Colonic mucosa (tissue), 4 donors: ENCODE measurements around the gene AREG. TPM values are rescaled to one million over a fixed set of nuclear protein-coding genes. Genes with fewer than 3 reads are reported as not detected.

Experiments used
- DNase-seq: peaks from one replicate; pipeline ENCODE4 v3.0.0-alpha.2; 2020
- H3K27ac ChIP-seq: fragments of 200-600 bp; one replicate; pipeline ENCODE4 v1.8.0; 2021
- H3K27me3 ChIP-seq: fragments of 200-600 bp; one replicate; pipeline ENCODE4 v1.8.0; 2021
- H3K36me3 ChIP-seq: fragments of 200-600 bp; one replicate; pipeline ENCODE4 v1.8.0; 2021
- H3K4me1 ChIP-seq: fragments of 200-600 bp; one replicate; pipeline ENCODE4 v1.8.0; 2021; ENCODE audit warnings: mild to moderate bottlenecking
- H3K4me3 ChIP-seq: fragments of 200-600 bp; one replicate; pipeline ENCODE4 v1.8.0; 2021
- H3K9ac ChIP-seq, 2 donors: one replicate each; pipeline ENCODE4 v1.7.0; 2013; ENCODE audit warnings: control low read depth in 2 of 2, low read depth in 2 of 2, low read length in 2 of 2
- H3K9me3 ChIP-seq: fragments of 200-600 bp; one replicate; pipeline ENCODE4 v1.8.0; 2021
- intact Hi-C: fragments of 100-400 bp; cut with DNase I; formaldehyde crosslinking; loops from one replicate; pipeline ENCODE4 v1.14.1; 2022
- total RNA-seq, 2 donors: library from RNA; stranded (reverse); fragmentation: NEBNext Ultra II Directional in 1 of 2; extraction: Animal tissue kit (Norgen Biotek cat#: 25700) in 1 of 2; gene quantifications; one replicate each; pipeline ENCODE4 v1.2.1, GENCODE V29; 2021
- TF ChIP-seq, protein P1 (sequence below): fragments of 200-600 bp; IDR thresholded peaks from one replicate; pipeline ENCODE4 v1.8.0; 2022; ENCODE audit warnings: antibody characterized with exemption, mild to moderate bottlenecking
- donor health status: healthy.
- donor health status: DM: no; HTN: no; CAD: no.
- donor health status: DM: no; HTN: no; CAD: no.

AREG gene
- total RNA-seq, 2 donors from 2014 or later: 13.4 to 21.7 TPM

DNA sequence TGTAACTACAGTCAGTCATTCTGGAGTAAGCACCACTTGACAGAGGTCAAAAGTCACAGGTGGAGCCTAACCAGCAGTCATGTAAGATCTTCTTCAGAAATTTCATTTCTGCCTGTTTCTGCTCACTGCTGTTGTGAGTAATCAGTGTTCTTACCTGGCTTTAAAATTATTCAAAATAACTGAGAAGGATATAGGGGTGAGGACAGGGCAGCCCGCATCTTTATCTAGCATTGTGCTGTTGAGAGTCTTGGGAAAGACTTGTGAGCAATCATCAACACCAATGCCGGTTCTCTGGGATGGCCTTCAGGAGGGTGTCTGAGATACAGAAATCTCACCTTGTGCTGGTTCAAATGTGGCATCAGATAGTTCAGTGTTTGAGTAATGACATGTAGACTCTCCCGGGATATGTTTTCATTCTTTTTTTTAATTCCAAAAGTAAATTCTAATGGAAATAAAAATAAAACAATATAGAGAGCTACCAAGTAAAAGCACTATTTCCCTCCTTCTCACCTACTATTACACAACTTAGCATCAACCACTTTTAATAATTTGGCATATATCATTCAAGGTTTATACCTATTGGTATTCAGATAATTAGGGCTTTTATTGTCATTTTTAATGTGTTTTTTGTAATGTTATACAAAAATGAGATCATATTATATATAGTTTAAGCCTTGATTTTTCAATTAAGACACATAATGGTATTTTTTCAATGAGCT lies 37.1 kb downstream of the AREG start:
- no peak overlapping the region for H3K4me3 ChIP-seq
- H3K36me3 ChIP-seq: no peaks in the 10 kb centered on the region
- intact Hi-C loops: no loop called here
- no peak for DNase-seq
- no peaks in the 10 kb centered on the region for H3K9me3 ChIP-seq
- no peaks in the 10 kb centered on the region for H3K4me1 ChIP-seq
- TF ChIP-seq, protein P1, sequence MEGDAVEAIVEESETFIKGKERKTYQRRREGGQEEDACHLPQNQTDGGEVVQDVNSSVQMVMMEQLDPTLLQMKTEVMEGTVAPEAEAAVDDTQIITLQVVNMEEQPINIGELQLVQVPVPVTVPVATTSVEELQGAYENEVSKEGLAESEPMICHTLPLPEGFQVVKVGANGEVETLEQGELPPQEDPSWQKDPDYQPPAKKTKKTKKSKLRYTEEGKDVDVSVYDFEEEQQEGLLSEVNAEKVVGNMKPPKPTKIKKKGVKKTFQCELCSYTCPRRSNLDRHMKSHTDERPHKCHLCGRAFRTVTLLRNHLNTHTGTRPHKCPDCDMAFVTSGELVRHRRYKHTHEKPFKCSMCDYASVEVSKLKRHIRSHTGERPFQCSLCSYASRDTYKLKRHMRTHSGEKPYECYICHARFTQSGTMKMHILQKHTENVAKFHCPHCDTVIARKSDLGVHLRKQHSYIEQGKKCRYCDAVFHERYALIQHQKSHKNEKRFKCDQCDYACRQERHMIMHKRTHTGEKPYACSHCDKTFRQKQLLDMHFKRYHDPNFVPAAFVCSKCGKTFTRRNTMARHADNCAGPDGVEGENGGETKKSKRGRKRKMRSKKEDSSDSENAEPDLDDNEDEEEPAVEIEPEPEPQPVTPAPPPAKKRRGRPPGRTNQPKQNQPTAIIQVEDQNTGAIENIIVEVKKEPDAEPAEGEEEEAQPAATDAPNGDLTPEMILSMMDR: no peak
- H3K9ac ChIP-seq: no peak overlapping the region
- H3K27me3 ChIP-seq: no peaks in the 10 kb centered on the region
- H3K27ac ChIP-seq: no peak overlapping the region

DNA sequence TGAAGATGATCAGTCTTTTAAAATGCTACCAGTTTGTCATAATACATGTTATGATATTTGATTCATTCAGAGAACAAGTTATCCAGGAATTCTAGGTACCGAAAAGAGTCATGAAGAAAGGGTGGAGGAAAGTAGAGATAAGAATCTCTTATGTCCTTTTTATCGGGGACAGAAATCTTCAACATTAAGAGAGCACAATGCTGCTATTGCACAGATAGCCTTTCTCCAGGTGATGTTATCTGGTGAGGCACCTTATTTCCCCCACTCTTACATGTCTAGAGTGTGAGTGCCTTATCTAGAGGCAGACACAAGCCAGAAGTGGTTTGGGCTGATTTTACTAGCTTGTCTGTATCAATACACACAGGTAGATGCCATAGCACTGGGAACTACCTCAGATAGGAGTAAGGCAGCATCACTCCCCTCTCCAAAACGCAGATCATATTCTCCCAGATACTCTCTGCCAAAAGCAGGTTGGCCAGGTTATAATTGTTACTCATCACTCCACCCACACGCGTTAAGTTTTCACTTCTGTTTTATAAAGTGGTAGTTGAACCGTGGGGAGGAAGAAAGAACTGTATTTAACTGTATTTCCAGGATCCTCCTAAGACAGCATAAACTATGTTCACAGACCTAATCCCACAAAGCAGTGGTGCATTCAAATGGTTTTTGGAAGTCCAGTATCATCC lies 38.4 kb downstream of the AREG start:
- intact Hi-C loops: no loop called here
- Histone ChIP-seq H3K27ac (no peak overlapping the region), H3K27me3 (no peaks in the 10 kb centered on the region), H3K4me3 (no peak overlapping the region), H3K36me3 (no peaks in the 10 kb centered on the region), H3K9me3 (no peaks in the 10 kb centered on the region), H3K9ac (no peak overlapping the region), H3K4me1 (no peaks in the 10 kb centered on the region)
- TF ChIP-seq, protein P1: no peak
- no peak for DNase-seq

DNA sequence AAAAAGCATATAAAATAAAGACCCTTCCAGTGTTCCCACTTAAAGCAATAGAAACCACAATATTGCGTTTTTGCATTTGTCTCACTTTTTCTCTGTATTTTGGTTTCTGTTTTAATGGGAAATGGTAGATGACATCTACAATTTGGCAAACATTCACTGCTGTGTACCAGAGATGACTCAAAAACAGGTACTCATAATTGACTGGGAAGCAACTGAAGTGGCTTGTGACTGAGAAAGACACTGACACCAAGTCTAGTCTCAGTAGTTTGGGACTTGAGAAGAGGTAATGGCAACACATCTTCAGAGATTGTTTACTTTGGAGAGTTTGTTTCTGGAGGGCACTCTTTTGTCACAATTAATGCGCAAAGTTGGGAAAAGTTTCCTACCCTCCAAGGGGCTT lies 42.0 kb downstream of the AREG start:
- DNase-seq: no peak
- H3K9ac ChIP-seq: no peak overlapping the region
- no peaks in the 10 kb centered on the region for H3K9me3 ChIP-seq
- no peaks in the 10 kb centered on the region for H3K36me3 ChIP-seq
- intact Hi-C loops: no loop called here
- no peaks in the 10 kb centered on the region for H3K4me1 ChIP-seq
- H3K4me3 ChIP-seq: no peak overlapping the region
- H3K27ac ChIP-seq: no peak overlapping the region
- TF ChIP-seq, protein P1: no peak
- H3K27me3 ChIP-seq: no peaks in the 10 kb centered on the region

DNA sequence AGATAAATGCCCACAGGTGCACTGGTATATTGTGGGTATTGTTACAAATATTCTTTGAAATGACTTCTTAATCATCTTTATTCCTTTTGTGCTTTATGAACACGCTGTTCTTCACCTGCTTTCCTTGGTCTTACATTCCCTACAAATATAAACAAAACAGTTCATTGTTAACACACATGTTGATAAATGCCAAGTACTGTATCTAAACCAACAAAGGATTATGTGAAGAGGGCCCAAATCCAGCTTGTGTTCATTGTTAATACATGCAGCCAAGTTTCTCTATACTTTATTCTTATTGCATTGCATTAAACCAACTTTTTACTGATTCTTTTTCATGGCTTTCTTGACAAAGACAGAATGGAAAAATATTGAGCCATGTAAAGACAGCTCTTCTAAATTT lies 42.8 kb downstream of the AREG start:
- no peak overlapping the region for H3K4me3 ChIP-seq
- TF ChIP-seq, protein P1: no peak
- H3K9ac ChIP-seq: no peak overlapping the region
- no peak overlapping the region for H3K27ac ChIP-seq
- no peaks in the 10 kb centered on the region for H3K4me1 ChIP-seq
- H3K27me3 ChIP-seq: no peaks in the 10 kb centered on the region
- H3K9me3 ChIP-seq: no peaks in the 10 kb centered on the region
- DNase-seq: no peak
- intact Hi-C loops: no loop called here
- no peaks in the 10 kb centered on the region for H3K36me3 ChIP-seq

DNA sequence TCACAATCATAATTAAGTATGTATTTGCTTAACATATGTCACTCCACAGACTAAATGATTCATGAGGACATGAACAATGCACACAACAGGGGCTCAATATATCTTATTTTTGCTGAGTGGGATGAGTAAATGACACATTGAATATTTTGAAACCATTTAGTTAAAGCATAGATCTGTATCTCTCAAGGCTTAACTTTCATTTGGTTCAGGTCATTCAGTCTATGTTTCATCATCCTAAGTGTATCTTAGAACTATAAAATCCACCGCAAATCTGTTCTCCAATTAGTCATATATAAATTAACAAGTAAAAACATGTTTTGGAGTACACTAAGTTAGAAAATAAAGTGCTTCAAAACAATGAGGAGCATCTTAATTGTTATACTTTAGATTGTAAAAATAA lies 45.8 kb downstream of the AREG start:
- Histone ChIP-seq H3K9me3 (no peaks in the 10 kb centered on the region), H3K36me3 (no peaks in the 10 kb centered on the region), H3K27me3 (no peaks in the 10 kb centered on the region), H3K4me1 (no peaks in the 10 kb centered on the region), H3K9ac (no peak overlapping the region), H3K27ac (no peak overlapping the region), H3K4me3 (no peak overlapping the region)
- intact Hi-C loops: no loop called here
- no peak for DNase-seq
- TF ChIP-seq, protein P1: no peak
